Measurements from ENCODE around the gene TMEM247.

- TF ChIP-seq ZFX (IDR thresholded peaks at IDR 0.05) (no peak), CTCF (conservative IDR thresholded peaks at IDR 0.05) (no peak)
Observed at GRCh38 chr2:46508759-46509158, 29.4 kb downstream of the TMEM247 start.

Data from C4-2B (cell line).